Upper lobe of left lung (tissue), 6 donors: ENCODE data around the gene MROH9. TPM values are rescaled to one million over a fixed set of nuclear protein-coding genes. Genes with fewer than 3 reads are reported as not detected.
"Not testable (repeated sequence)": the region's sequence is repeated elsewhere in the genome, so short reads cannot be mapped to it uniquely, and the experiment has no call there.

Experiments used
- ATAC-seq, 2 donors: fragments of 200-7000 bp; cut with Tn5 transposase; one replicate each; pipeline ENCODE4 v1.9.1; 2022; ENCODE audit warnings: mild to moderate bottlenecking in 2 of 2, moderate library complexity in 2 of 2; ENCODE audit not compliant: low FRiP score in 2 of 2
- DNase-seq, 2 donors: peaks; one replicate each; pipeline ENCODE4 v3.0.0-alpha.2; 2019 to 2020
- H3K27ac ChIP-seq, 4 donors: fragments of 200-600 bp; sonication (generic); one replicate each; pipeline ENCODE4 v1.5.1; 2016 to 2019
- H3K27me3 ChIP-seq, 4 donors: fragments of 200-600 bp; sonication (generic); one replicate each; pipeline ENCODE4 v1.5.1; 2017 to 2019
- H3K36me3 ChIP-seq, 4 donors: fragments of 200-600 bp; sonication (generic); one replicate each; pipeline ENCODE4 v1.5.1; 2016 to 2019
- H3K4me1 ChIP-seq, 4 donors: fragments of 200-600 bp; sonication (generic); one replicate each; pipeline ENCODE4 v1.5.1; 2018 to 2019
- H3K4me3 ChIP-seq, 4 donors: fragments of 200-600 bp; sonication (generic); one replicate each; pipeline ENCODE4 v1.5.1; 2017 to 2019; ENCODE audit warnings: mild to moderate bottlenecking in 2 of 4, moderate library complexity in 1 of 4
- H3K9me3 ChIP-seq, 4 donors: fragments of 200-600 bp; sonication (generic); one replicate each; pipeline ENCODE4 v1.5.1; 2018 to 2019
- EP300 ChIP-seq, 4 donors: sonication (generic); formaldehyde crosslinking; IDR thresholded peaks; one replicate each; pipeline ENCODE4 v1.5.1; 2017; ENCODE audit warnings: antibody characterized with exemption in 4 of 4, control low read depth in 2 of 4
- POLR2A ChIP-seq, 4 donors: fragments of 450-650 bp; IDR thresholded peaks; one replicate each; pipeline ENCODE4 v1.5.1; 2016 to 2017; ENCODE audit warnings: antibody characterized with exemption in 4 of 4, mild to moderate bottlenecking in 2 of 4
- POLR2AphosphoS5 ChIP-seq, 2 donors: sonication (generic); formaldehyde crosslinking; IDR thresholded peaks; one replicate each; pipeline ENCODE4 v1.5.1; 2017; ENCODE audit warnings: antibody characterized with exemption in 2 of 2
- WGBS, 2 donors: methylation state at CpG; one replicate each; pipeline ENCODE4 v1.1.5; 2017 to 2018; 5-methylcytosine and 5-hydroxymethylcytosine counted together
- total RNA-seq, 6 donors: library from RNA; depleted of rRNA in 4 of 6; stranded (reverse); fragments of >200 nt in 4 of 6; gene quantifications; one replicate each; pipeline versions ENCODE4 v1.1.0 to v1.2.1, GENCODE V29; 2016 to 2021
- TF ChIP-seq, protein P1 (sequence below), 6 experiments: fragments of 450-650 bp in 4 of 6; fragments of 200-600 bp in 2 of 6; sonication (generic) in 2 of 6; IDR thresholded peaks; one replicate each; pipeline ENCODE4 v1.5.1; 2016 to 2019; ENCODE audit warnings: antibody characterized with exemption in 6 of 6
- donor health status: DM: no; HTN: no; CAD: no; lungs with moderate emphysema.
- donor health status: DM: no; HTN: yes; CAD: no; lungs with severe emphysema.

MROH9 gene
- total RNA-seq, 6 donors from 2014 or later: 0.34 to 4.1 (median 1.6) TPM; not detected in 1

DNA sequence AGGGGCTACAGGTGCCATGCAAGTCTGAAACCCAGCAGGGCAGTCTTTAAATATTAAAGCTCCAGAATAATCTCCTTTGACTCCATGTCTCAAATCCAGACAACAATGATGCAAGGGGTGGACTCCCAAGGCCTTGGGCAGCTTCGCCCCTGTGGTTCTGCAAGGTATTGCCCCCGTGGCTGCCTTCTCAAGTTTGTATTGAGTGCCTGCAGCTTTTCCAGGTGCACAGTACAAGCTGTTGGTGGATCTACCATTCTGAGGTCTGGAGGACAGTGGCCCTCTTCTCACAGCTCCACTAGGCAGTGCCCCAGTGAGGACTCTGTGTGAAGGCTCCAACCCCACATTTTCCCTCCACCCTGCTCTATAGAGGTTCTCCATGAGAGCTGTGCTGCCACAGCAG is 3.7 kb upstream of the MROH9 start:
- DNase-seq (no peak), ATAC-seq (no peak)
- H3K9me3 ChIP-seq: no peaks in the 10 kb centered on the region
- H3K4me1 ChIP-seq: peaks cover 0 to 17% (median 1%) of the 10 kb centered on the region in 4 donors
- H3K4me3 ChIP-seq: no peak overlapping the region
- 83% methylated on average over 2 of the region's 2 CpGs; no CpG with 5 or more reads in 1 of the 2 donors for WGBS, 2 donors
- H3K27me3 ChIP-seq: no peaks in the 10 kb centered on the region
- no peak overlapping the region for H3K27ac ChIP-seq
- TF ChIP-seq EP300 (IDR thresholded peaks at IDR 0.05) (no peak), POLR2A (IDR thresholded peaks at IDR 0.05) (no peak)
- H3K36me3 ChIP-seq: no peaks in the 10 kb centered on the region

GRCh38 chr1:170932236-170932635 is 3.1 kb upstream of the MROH9 start:
- Histone ChIP-seq H3K27me3 (no peaks in the 10 kb centered on the region), H3K9me3 (no peaks in the 10 kb centered on the region), H3K4me3 (no peak overlapping the region), H3K4me1 (peaks cover 0 to 17% (median 1%) of the 10 kb centered on the region in 4 donors), H3K36me3 (no peaks in the 10 kb centered on the region), H3K27ac (no peak overlapping the region)
- TF ChIP-seq POLR2AphosphoS5 (IDR thresholded peaks at IDR 0.05): no peak
- TF ChIP-seq, protein P1, sequence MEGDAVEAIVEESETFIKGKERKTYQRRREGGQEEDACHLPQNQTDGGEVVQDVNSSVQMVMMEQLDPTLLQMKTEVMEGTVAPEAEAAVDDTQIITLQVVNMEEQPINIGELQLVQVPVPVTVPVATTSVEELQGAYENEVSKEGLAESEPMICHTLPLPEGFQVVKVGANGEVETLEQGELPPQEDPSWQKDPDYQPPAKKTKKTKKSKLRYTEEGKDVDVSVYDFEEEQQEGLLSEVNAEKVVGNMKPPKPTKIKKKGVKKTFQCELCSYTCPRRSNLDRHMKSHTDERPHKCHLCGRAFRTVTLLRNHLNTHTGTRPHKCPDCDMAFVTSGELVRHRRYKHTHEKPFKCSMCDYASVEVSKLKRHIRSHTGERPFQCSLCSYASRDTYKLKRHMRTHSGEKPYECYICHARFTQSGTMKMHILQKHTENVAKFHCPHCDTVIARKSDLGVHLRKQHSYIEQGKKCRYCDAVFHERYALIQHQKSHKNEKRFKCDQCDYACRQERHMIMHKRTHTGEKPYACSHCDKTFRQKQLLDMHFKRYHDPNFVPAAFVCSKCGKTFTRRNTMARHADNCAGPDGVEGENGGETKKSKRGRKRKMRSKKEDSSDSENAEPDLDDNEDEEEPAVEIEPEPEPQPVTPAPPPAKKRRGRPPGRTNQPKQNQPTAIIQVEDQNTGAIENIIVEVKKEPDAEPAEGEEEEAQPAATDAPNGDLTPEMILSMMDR (IDR thresholded peaks at IDR 0.05): no peak
- TF ChIP-seq EP300 (IDR thresholded peaks at IDR 0.05): no peak
- no peak for TF ChIP-seq POLR2A (IDR thresholded peaks at IDR 0.05)
- 74 to 81% methylated on average over 3 of the region's 3 CpGs for WGBS, 2 donors
- DNase-seq (peak in 1 of 2 donors; percentile 19), ATAC-seq (peak in 1 of 2 donors; percentile 15)

GRCh38 chr1:170938281-170938680 is 2.9 kb downstream of the MROH9 start:
- 89 to 97% methylated on average over 3 of the region's 3 CpGs for WGBS, 2 donors
- Histone ChIP-seq H3K4me3 (no peak overlapping the region), H3K36me3 (no peaks in the 10 kb centered on the region), H3K27ac (no peak overlapping the region), H3K4me1 (no peaks in the 10 kb centered on the region), H3K27me3 (no peaks in the 10 kb centered on the region), H3K9me3 (no peaks in the 10 kb centered on the region)
- TF ChIP-seq POLR2AphosphoS5 (IDR thresholded peaks at IDR 0.05): no peak
- no peak for TF ChIP-seq POLR2A (IDR thresholded peaks at IDR 0.05)
- TF ChIP-seq, protein P1 (IDR thresholded peaks at IDR 0.05): no peak
- no peak for TF ChIP-seq EP300 (IDR thresholded peaks at IDR 0.05)
- no peak for DNase-seq
- ATAC-seq: no peak

- no peak overlapping the region for H3K27ac ChIP-seq
- DNase-seq (no peak), ATAC-seq (no peak)
- TF ChIP-seq POLR2A (IDR thresholded peaks at IDR 0.05): no peak
- TF ChIP-seq POLR2AphosphoS5 (IDR thresholded peaks at IDR 0.05): no peak
- TF ChIP-seq, protein P1 (IDR thresholded peaks at IDR 0.05): no peak
- no peak for TF ChIP-seq EP300 (IDR thresholded peaks at IDR 0.05)
- H3K36me3 ChIP-seq: no peaks in the 10 kb centered on the region
- no peaks in the 10 kb centered on the region for H3K4me1 ChIP-seq
- no peaks in the 10 kb centered on the region for H3K9me3 ChIP-seq
- WGBS, 2 donors: 79 to 88% methylated on average over 2 of the region's 2 CpGs
- H3K27me3 ChIP-seq: no peaks in the 10 kb centered on the region
- H3K4me3 ChIP-seq: no peak overlapping the region
Observed at GRCh38 chr1:170939476-170939875, 4.1 kb downstream of the MROH9 start.

DNA sequence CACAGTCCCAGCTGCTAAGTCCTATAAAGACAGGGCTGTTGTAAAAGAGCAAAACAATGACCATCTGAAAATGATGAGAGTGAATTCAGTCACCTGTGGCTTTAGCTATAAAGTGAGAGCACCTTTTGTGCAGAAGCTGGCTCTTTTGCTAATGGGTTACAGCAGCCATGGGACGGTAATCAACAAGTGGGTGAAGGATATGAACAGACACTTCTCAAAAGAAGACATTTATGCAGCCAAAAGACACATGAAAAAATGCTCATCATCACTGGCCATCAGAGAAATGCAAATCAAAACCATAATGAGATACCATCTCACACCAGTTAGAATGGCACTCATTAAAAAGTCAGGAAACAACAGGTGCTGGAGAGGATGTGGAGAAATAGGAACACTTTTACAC is 16.4 kb downstream of the MROH9 start:
- DNase-seq, ATAC-seq, H3K4me1 ChIP-seq, H3K27ac ChIP-seq, H3K27me3 ChIP-seq, H3K36me3 ChIP-seq, H3K4me3 ChIP-seq, H3K9me3 ChIP-seq: not testable (repeated sequence)
- WGBS, 2 donors: 55 to 94% methylated on average over 1 of the region's 1 CpG

- Histone ChIP-seq H3K4me1 (no peaks in the 10 kb centered on the region), H3K9me3 (no peaks in the 10 kb centered on the region), H3K27ac (no peak overlapping the region), H3K36me3 (no peaks in the 10 kb centered on the region), H3K4me3 (no peak overlapping the region), H3K27me3 (no peaks in the 10 kb centered on the region)
- no peak for TF ChIP-seq EP300 (IDR thresholded peaks at IDR 0.05)
- no peak for TF ChIP-seq POLR2AphosphoS5 (IDR thresholded peaks at IDR 0.05)
- TF ChIP-seq POLR2A (IDR thresholded peaks at IDR 0.05): no peak
- TF ChIP-seq, protein P1 (IDR thresholded peaks at IDR 0.05): no peak
- no peak for DNase-seq
- ATAC-seq: no peak
Observed at GRCh38 chr1:170959385-170959784, 24.1 kb downstream of the MROH9 start.
